ENCODE results near the gene KIF6.

Gene KIF6

GRCh38 chr6:39338397-39338796, 386.8 kb downstream of the KIF6 start:
- no peak for DNase-seq

DNA sequence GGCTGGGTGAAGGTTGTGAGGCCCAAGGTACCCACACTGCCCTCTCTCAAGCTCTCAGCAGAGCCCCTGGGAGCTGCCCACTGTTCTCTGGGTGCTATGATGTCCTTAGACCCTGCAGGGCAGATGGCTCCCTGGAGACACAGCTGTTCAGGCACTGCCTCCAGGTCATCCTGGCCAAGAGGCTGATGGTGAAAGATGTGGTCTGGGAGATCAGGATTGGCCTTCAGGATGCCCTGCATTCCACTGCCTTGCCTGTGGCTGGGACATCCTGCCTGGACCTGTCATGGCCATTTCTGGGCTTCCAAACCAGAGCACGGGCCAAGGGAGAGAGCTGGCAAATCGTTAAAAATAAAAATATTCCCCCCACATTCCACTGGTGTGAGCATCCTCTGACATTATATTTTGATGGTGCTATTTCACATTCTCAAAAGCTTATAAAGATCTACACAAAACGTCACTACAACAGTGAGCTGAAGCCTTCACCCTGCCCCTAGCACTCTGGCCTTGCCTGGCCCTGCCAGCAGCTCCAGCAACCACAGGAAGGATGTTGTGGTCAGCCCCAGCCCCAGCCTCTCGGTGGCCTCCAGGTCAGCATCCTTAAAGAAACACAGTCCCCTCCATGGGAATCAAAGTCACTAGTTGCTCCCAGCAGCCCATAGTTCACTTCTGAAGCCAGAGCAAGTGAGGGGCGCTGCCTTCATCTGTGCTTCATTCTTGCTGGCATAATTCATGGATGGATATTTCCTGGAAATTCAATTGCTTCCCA, 389.2 kb downstream of the KIF6 start:
- no peak for DNase-seq

DNA sequence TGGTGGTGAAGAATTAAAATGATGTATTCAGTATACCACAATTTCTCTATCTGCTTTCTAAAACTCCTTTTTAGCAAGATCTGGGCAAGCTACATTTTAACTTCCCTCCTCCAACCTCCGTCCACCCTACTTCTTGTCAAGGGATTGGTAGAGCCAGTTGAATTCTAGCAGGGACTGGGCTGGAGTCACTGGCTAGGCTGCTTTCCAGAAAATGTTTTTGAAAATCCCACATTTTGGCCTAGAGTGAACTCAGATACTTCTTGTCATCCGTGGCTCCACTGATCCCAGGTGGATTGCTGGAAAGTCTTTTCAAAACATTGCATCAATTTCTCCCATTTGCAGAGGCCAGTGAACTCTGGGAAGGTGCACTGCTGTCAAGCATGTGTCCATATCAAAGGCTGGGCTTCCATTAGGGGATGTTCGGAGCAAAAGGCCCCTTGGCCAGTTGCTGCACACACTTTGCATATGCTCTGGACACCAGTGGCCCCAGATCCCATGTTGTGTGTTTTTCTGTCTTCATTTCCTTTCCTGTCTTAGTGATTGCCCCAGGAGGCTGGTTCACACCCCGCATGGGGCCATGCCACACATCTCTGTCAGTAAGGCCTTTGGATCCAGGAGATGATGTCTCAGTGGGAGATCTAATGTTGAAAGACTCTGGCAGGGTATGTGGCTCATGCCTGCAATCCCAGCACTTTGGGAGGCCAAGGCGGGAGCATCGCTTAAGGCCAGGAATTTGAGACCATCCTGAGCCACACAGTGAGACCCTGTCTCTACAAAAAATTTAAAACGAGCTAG, 391.4 kb downstream of the KIF6 start:
- DNase-seq = no peak

DNA sequence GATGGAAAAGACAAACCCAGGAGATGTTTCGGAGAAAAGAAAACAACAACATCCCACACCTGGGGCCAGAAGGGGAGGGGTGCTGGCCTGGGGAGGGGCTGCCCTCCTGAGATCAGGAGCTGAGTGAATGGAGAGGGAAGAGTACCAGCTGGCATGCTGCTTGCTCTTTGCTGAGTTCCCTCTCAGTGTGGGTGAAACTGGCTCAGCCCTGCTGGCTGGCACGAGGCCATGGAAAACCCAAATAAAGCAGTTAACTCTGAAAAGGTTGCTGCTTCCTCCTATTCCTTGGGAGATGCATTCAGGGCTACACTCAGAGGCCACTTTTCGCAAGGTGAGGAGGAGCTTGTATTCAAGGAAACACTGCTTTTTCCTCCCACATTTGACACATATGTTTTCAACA, 394.7 kb downstream of the KIF6 start:
- no peak for DNase-seq

- DNase-seq = no peak
Observed at GRCh38 chr6:39330057-39330456, 395.2 kb downstream of the KIF6 start.

DNA sequence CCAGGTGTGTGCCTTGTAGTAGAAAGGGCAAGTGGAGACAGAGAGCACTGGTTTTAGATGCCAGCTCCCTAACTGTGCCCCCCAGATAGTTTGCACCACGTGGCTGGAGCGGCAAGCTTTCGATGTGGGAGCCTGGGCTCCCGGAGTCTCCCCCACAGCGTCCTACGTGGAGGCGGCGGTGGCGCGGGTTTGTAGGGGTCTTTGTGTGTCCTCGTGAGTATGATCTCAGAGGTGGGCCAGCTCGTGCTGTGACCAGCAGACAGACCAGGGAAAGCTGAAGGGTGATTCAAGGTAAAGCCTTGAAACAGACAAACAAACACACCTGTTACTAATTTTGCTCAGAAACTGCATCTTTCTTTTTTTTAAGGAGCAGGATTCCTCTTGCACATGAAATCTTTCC, 397.1 kb downstream of the KIF6 start:
- DNase-seq = no peak

DNA sequence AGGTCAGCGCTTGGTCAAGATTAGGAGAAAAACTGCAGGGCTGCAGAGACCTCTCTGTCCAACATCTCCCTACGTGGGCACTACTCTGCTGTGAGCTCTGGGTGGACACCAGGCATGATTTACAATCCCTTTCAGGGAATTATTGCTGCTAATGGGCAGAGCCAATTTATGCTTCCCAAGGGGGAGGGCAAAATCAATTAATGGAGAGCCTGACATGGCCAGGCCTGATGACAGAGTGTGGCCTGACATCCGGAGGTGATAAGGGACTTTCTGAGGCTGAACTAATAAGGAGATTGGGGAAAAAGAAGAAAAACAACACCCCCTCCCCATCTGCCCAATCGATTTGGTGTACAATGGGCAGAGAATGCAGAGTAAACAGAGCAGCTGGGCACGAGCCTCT, 397.7 kb downstream of the KIF6 start:
- no peak for DNase-seq

DNA sequence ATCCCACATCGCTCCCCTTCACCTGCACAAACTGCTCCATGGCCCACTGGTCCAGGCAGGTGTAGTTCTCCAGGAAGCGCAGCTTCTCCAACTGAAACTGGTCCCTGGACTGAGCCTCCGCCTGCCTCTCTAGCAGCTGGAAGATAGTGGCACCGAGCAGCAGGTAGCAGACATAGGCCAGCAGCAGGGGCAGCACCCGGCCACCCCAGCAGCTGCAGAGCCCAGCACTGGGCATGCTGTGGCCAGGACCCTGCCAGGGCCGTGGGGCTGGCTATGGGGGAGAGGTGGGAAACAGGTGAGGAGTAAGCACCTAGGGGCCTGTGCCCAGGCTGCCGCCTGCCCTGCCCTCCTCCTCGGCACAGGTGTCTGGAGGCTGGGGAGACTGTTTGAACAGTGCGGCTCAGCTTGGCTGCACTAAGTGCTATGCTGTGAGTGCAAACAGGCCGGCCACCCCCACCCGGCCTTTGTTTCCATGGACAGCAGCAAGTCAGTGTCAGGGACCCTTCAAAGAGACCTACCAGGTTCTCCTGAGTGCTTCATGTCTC, 402.8 kb downstream of the KIF6 start, which contains the start of gene KCNK16:
KCNK16 (minus strand) TSS at position 397 of the 545 bp plus-strand sequence; CDS start at position 235, 162 bp downstream.
- DNase-seq = no peak

DNA sequence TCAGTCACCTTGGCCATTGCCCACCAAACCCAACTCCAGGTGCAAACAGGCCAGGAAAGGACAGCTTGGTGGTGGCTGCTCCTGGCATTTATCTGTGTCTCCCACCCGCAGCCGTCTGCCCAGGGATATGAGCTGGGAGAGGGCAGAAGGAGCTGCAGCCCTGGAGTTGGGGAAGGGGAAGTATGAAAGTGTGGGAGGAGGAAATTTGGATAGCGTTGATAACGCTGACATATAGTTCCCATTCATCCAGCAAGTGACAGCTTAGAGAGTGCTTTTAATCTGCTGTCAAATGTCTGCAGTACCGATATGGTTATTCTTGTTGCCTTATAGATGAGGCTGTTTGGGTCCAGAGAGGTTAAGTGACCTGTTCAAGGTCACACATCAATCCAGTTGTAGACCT, 403.4 kb downstream of the KIF6 start:
- no peak for DNase-seq

- no peak for DNase-seq
Observed at GRCh38 chr6:39320363-39320984, 404.7 kb downstream of the KIF6 start.

- no peak for DNase-seq
Observed at GRCh38 chr6:39319621-39320362, 405.4 kb downstream of the KIF6 start.

- no peak for DNase-seq
Observed at GRCh38 chr6:39317256-39317655, 408.0 kb downstream of the KIF6 start.

GRCh38 chr6:39314273-39314795, 410.9 kb downstream of the KIF6 start, which contains the start of gene KCNK17:
Gene KCNK17 (minus strand): TSS chr6:39314419. CDS start chr6:39314320, 99 bp downstream.
- DNase-seq = no peak

GRCh38 chr6:39313526-39314272, 411.5 kb downstream of the KIF6 start:
- DNase-seq = no peak

GRCh38 chr6:39312912-39313525, 412.2 kb downstream of the KIF6 start:
- DNase-seq = no peak

GRCh38 chr6:39310542-39310941, 414.7 kb downstream of the KIF6 start:
- no peak for DNase-seq

GRCh38 chr6:39309942-39310531, 415.2 kb downstream of the KIF6 start:
- DNase-seq = peak; percentile 56

GRCh38 chr6:39307462-39307861, 417.7 kb downstream of the KIF6 start:
- no peak for DNase-seq

GRCh38 chr6:39304951-39305350, 420.3 kb downstream of the KIF6 start:
- no peak for DNase-seq

- DNase-seq = no peak
Observed at GRCh38 chr6:39303425-39304153, 421.6 kb downstream of the KIF6 start.
